DOHH2 (cell line): ENCODE results near the gene CDK19.

Source experiments
- CTCF ChIP-seq: fragments of 200-600 bp; sonication (generic); IDR thresholded peaks from one replicate; pipeline ENCODE4 v1.5.1; 2014; ENCODE audit warnings: antibody characterized with exemption, mild to moderate bottlenecking, low read depth, low read length; ENCODE audit not compliant: poor library complexity, severe bottlenecking
- EZH2phosphoT487 ChIP-seq: fragments of 200-600 bp; sonication (generic); IDR thresholded peaks from 2 replicates; pipeline ENCODE4 v1.6.1; 2017; ENCODE audit warnings: borderline replicate concordance, mild to moderate bottlenecking, antibody characterized with exemption, low read length, moderate library complexity, mixed read lengths

GRCh38 chr6:110612298-110612697 is 203.0 kb downstream of the CDK19 start:
- TF ChIP-seq CTCF (no peak), EZH2phosphoT487 (no peak)
